ENCODE measurements around the gene ARHGAP27.

- TF ChIP-seq POLR2A (IDR thresholded peaks at IDR 0.05) = no peak
- no peak for TF ChIP-seq CTCF (IDR thresholded peaks at IDR 0.05)
These were observed 38.6 kb downstream of the ARHGAP27 start for GRCh38 chr17:45394091-45394490.
